Measurements from ENCODE around the gene TULP4. TPM values are rescaled to one million over a fixed set of nuclear protein-coding genes. Genes with fewer than 3 reads are reported as not detected.

TULP4 gene
- total and polyA plus RNA-seq, 2 of the 8 experiments (the other 6 are each of a cell fraction or from before 2014, with no cell fraction given): 7.7 to 51.6 TPM

- TF ChIP-seq CHD7 (IDR thresholded peaks at IDR 0.05; ENCODE audit: insufficient replicate concordance, low read length) (no peak), GABPA (IDR thresholded peaks at IDR 0.05; ENCODE audit: borderline replicate concordance, insufficient read depth, low read length) (no peak), RBBP5 (IDR thresholded peaks at IDR 0.05; ENCODE audit: borderline replicate concordance, low read depth, low read length) (no peak), RFX5 (IDR thresholded peaks at IDR 0.05; ENCODE audit: borderline replicate concordance, low read depth, low read length) (no peak)
Measured at GRCh38 chr6:158414851-158415262, 102.6 kb downstream of the TULP4 start (continued).
